ENCODE data around the gene DGKQ.
A peak's percentile ranks its signal among the peaks of the same experiment; 100 is the strongest.

- TF ChIP-seq RAD21 (conservative IDR thresholded peaks at IDR 0.05 in 1 of 2, IDR thresholded peaks at IDR 0.05 in 1 of 2) (no peak), CHD4 (IDR thresholded peaks at IDR 0.05; ENCODE audit: borderline replicate concordance) (no peak), RCOR1 (IDR thresholded peaks at IDR 0.05; ENCODE audit: low read depth, low read length) (no peak), BHLHE40 (IDR thresholded peaks at IDR 0.05; ENCODE audit: low read depth, low read length) (no peak), CTCF (IDR thresholded peaks at IDR 0.05) (no peak), HOXB13 (CRISPR knock-in tag; IDR thresholded peaks at IDR 0.05; ENCODE audit: low read depth) (no peak), ZNF302 (CRISPR knock-in tag; IDR thresholded peaks at IDR 0.05) (no peak), FOSL2 (IDR thresholded peaks at IDR 0.05) (no peak), FOSL2 (CRISPR knock-in tag; IDR thresholded peaks at IDR 0.05) (no peak), POLR2A (IDR thresholded peaks at IDR 0.05; ENCODE audit: low read length) (peak; percentile 86), KDM5A (IDR thresholded peaks at IDR 0.05) (no peak), SMC3 (IDR thresholded peaks at IDR 0.05) (no peak), JUNB (IDR thresholded peaks at IDR 0.05) (no peak), SREBF2 (IDR thresholded peaks at IDR 0.05) (no peak), HOXB5 (CRISPR knock-in tag; IDR thresholded peaks at IDR 0.05) (0 out of 2 replicates have a peak, but pooled peaks have one; percentile 20)
Observed at GRCh38 chr4:931960-932712, 41.2 kb downstream of the DGKQ start, which contains the start of the genes GAK and TMEM175.

Data from A549 (cell line).